Mammary epithelial cell (primary cell): ENCODE data around the gene BLOC1S1.

ENCODE experiments used
- EZH2 ChIP-seq: IDR thresholded peaks from 2 replicates; pipeline ENCODE4 v1.6.1; 2012; ENCODE audit warnings: low read length, inconsistent platforms, borderline replicate concordance
- TF ChIP-seq, protein P1 (sequence below), 2 donors: IDR thresholded peaks in 1 of 2; conservative IDR thresholded peaks in 1 of 2; 2 replicates each; pipeline ENCODE4 v1.5.1; 2011 to 2012; ENCODE audit warnings: inconsistent platforms in 2 of 2, low read length in 2 of 2, mild to moderate bottlenecking in 2 of 2, control low read depth in 1 of 2, low read depth in 1 of 2; ENCODE audit not compliant: insufficient read depth in 1 of 2; ENCODE audit errors: extremely low read depth in 1 of 2

- TF ChIP-seq, protein P1, sequence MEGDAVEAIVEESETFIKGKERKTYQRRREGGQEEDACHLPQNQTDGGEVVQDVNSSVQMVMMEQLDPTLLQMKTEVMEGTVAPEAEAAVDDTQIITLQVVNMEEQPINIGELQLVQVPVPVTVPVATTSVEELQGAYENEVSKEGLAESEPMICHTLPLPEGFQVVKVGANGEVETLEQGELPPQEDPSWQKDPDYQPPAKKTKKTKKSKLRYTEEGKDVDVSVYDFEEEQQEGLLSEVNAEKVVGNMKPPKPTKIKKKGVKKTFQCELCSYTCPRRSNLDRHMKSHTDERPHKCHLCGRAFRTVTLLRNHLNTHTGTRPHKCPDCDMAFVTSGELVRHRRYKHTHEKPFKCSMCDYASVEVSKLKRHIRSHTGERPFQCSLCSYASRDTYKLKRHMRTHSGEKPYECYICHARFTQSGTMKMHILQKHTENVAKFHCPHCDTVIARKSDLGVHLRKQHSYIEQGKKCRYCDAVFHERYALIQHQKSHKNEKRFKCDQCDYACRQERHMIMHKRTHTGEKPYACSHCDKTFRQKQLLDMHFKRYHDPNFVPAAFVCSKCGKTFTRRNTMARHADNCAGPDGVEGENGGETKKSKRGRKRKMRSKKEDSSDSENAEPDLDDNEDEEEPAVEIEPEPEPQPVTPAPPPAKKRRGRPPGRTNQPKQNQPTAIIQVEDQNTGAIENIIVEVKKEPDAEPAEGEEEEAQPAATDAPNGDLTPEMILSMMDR (conservative IDR thresholded peaks at IDR 0.05 in 1 of 2, IDR thresholded peaks at IDR 0.05 in 1 of 2; ENCODE audit: extremely low read depth in 1 of 2, insufficient read depth in 1 of 2, low read depth in 1 of 2, low read length in 2 of 2), result no peak
- no peak for TF ChIP-seq EZH2
These were observed 44.8 kb downstream of the BLOC1S1 start for GRCh38 chr12:55760663-55761062.
